ENCODE data around the gene PTPRN2. TPM values are rescaled to one million over a fixed set of nuclear protein-coding genes. Genes with fewer than 3 reads are reported as not detected.

Gene PTPRN2
- total RNA-seq, 1 experiment from 2014 or later: 2.1 TPM

DNA sequence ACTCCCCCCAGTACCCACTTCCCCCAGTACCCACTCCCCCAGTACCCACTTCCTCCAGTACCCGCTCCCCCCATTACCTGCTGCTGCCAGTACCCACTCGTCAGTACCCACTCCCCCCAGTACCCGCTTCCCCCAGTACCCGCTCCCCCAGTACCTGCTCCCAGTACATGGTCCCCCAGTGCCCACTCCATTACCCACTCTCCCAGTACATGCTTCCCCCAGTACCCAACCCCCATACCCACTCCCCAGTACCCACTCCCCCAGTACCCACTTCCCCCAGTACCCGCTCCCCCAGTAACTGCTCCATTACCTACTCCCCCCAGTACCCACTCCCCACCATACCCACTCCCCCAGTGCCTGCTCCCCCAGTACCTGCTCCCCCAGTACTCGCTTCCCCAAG, 700.2 kb downstream of the PTPRN2 start:
- POLR2A ChIA-PET: no interaction called here
- Histone ChIP-seq H3K9ac (ENCODE audit: low read length) (no peak overlapping the region), H3K4me2 (ENCODE audit: low read length) (no peak overlapping the region), H3K79me2 (ENCODE audit: insufficient read depth, low read length) (no peaks in the 10 kb centered on the region), H3K9me3 (ENCODE audit: control insufficient read depth in 1 of 2, insufficient read depth in 1 of 2, low read depth in 1 of 2, low read length in 2 of 2) (peaks cover 3 to 10% of the 10 kb centered on the region in 2 experiments; a peak in 2 of 4 replicates), H3K36me3 (ENCODE audit: control insufficient read depth in 1 of 2, insufficient read depth in 2 of 2, low read length in 2 of 2) (no peaks in the 10 kb centered on the region), H3K9me2 (ENCODE audit: insufficient read depth) (no peaks in the 10 kb centered on the region), H3K4me1 (ENCODE audit: control insufficient read depth in 1 of 2, insufficient read depth in 2 of 2, low read length in 2 of 2) (no peaks in the 10 kb centered on the region), H4K20me1 (ENCODE audit: insufficient read depth) (no peaks in the 10 kb centered on the region), H2AFZ (ENCODE audit: low read depth, low read length, poor library complexity, severe bottlenecking) (no peak overlapping the region), H3K4me3 (replicated peaks in 1 of 2; ENCODE audit: low read depth in 1 of 2, low read length in 2 of 2) (no peak overlapping the region), H3K27me3 (ENCODE audit: insufficient read depth, low read length) (no peaks in the 10 kb centered on the region), H3K27ac (ENCODE audit: low read depth, low read length) (no peak overlapping the region)
- RAD21 ChIA-PET (ENCODE audit: low non-redundant PET in 1 of 2, low total read pairs in 2 of 2, uncharacterized antibody in 2 of 2, unreplicated experiment in 2 of 2): no interaction called here
- TF ChIP-seq EZH2 (IDR thresholded peaks at IDR 0.05) (no peak), POLR2A (IDR thresholded peaks at IDR 0.05; ENCODE audit: borderline replicate concordance, extremely low read depth, insufficient read depth, insufficient read length) (no peak), EZH2phosphoT487 (IDR thresholded peaks at IDR 0.05; ENCODE audit: borderline replicate concordance) (no peak), POLR2AphosphoS5 (IDR thresholded peaks at IDR 0.05; ENCODE audit: low read depth, low read length) (no peak), EGR1 (IDR thresholded peaks at IDR 0.05; ENCODE audit: low read depth) (no peak), ZFX (IDR thresholded peaks at IDR 0.05) (no peak), ZNF274 (IDR thresholded peaks at IDR 0.05; ENCODE audit: low read depth, low read length) (no peak), SP1 (IDR thresholded peaks at IDR 0.05; ENCODE audit: low read depth) (no peak), RAD21 (IDR thresholded peaks at IDR 0.05; ENCODE audit: low read depth) (no peak), CBX3 (IDR thresholded peaks at IDR 0.05; ENCODE audit: low read depth) (no peak), JUND (IDR thresholded peaks at IDR 0.05) (no peak)
- TF ChIP-seq, protein P1, sequence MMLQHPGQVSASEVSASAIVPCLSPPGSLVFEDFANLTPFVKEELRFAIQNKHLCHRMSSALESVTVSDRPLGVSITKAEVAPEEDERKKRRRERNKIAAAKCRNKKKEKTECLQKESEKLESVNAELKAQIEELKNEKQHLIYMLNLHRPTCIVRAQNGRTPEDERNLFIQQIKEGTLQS (IDR thresholded peaks at IDR 0.05): no peak
- TF ChIP-seq, protein P2, sequence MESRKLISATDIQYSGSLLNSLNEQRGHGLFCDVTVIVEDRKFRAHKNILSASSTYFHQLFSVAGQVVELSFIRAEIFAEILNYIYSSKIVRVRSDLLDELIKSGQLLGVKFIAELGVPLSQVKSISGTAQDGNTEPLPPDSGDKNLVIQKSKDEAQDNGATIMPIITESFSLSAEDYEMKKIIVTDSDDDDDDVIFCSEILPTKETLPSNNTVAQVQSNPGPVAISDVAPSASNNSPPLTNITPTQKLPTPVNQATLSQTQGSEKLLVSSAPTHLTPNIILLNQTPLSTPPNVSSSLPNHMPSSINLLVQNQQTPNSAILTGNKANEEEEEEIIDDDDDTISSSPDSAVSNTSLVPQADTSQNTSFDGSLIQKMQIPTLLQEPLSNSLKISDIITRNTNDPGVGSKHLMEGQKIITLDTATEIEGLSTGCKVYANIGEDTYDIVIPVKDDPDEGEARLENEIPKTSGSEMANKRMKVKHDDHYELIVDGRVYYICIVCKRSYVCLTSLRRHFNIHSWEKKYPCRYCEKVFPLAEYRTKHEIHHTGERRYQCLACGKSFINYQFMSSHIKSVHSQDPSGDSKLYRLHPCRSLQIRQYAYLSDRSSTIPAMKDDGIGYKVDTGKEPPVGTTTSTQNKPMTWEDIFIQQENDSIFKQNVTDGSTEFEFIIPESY (IDR thresholded peaks at IDR 0.05; ENCODE audit: extremely low read depth, insufficient replicate concordance, low read length): no peak
- TF ChIP-seq, protein P3, sequence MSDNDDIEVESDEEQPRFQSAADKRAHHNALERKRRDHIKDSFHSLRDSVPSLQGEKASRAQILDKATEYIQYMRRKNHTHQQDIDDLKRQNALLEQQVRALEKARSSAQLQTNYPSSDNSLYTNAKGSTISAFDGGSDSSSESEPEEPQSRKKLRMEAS (IDR thresholded peaks at IDR 0.05): no peak
- TF ChIP-seq, protein P4, sequence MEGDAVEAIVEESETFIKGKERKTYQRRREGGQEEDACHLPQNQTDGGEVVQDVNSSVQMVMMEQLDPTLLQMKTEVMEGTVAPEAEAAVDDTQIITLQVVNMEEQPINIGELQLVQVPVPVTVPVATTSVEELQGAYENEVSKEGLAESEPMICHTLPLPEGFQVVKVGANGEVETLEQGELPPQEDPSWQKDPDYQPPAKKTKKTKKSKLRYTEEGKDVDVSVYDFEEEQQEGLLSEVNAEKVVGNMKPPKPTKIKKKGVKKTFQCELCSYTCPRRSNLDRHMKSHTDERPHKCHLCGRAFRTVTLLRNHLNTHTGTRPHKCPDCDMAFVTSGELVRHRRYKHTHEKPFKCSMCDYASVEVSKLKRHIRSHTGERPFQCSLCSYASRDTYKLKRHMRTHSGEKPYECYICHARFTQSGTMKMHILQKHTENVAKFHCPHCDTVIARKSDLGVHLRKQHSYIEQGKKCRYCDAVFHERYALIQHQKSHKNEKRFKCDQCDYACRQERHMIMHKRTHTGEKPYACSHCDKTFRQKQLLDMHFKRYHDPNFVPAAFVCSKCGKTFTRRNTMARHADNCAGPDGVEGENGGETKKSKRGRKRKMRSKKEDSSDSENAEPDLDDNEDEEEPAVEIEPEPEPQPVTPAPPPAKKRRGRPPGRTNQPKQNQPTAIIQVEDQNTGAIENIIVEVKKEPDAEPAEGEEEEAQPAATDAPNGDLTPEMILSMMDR (IDR thresholded peaks at IDR 0.05 in 2 of 3, conservative IDR thresholded peaks at IDR 0.05 in 1 of 3; ENCODE audit: borderline replicate concordance in 1 of 3, insufficient read depth in 1 of 3, low read depth in 2 of 3, low read length in 2 of 3): no peak
- no TSS peak for BruUV-seq (replicated peaks)
- CTCF ChIA-PET: no interaction called here
- intact Hi-C loops (cut with micrococcal nuclease): no loop called here
- ATAC-seq: no peak
- DNase-seq (ENCODE audit: low read depth, low spot score): no peak
